ENCODE results near the gene PTGES3L.
A peak's percentile ranks its signal among the peaks of the same experiment; 100 is the strongest.

The PTGES3L gene

GRCh38 chr17:42971589-42971988, 8.3 kb downstream of the PTGES3L start:
- Histone ChIP-seq H3K27me3 (no peaks in the 10 kb centered on the region), H3K36me3 (no peaks in the 10 kb centered on the region), H3K9me3 (no peaks in the 10 kb centered on the region), H3K4me3 (ENCODE audit: low read depth, low read length) (no peak overlapping the region), H3K4me1 (no peaks in the 10 kb centered on the region)
- TF ChIP-seq CTCF (IDR thresholded peaks at IDR 0.05; ENCODE audit: low read depth, low read length), result no peak
- no peak for DNase-seq

- no peaks in the 10 kb centered on the region for H3K4me1 ChIP-seq
- DNase-seq, result no peak
- H3K36me3 ChIP-seq, result no peaks in the 10 kb centered on the region
- H3K9me3 ChIP-seq, result no peaks in the 10 kb centered on the region
- no peaks in the 10 kb centered on the region for H3K27me3 ChIP-seq
- no peak overlapping the region for H3K4me3 ChIP-seq (ENCODE audit: low read depth, low read length)
- TF ChIP-seq CTCF (IDR thresholded peaks at IDR 0.05; ENCODE audit: low read depth, low read length), result no peak
These were observed 10.8 kb downstream of the PTGES3L start for GRCh38 chr17:42969001-42969581.

- DNase-seq, result no peak
- Histone ChIP-seq H3K4me1 (no peaks in the 10 kb centered on the region), H3K4me3 (ENCODE audit: low read depth, low read length) (no peak overlapping the region), H3K36me3 (no peaks in the 10 kb centered on the region), H3K27me3 (no peaks in the 10 kb centered on the region), H3K9me3 (no peaks in the 10 kb centered on the region)
- TF ChIP-seq CTCF (IDR thresholded peaks at IDR 0.05; ENCODE audit: low read depth, low read length), result no peak
These were observed 12.0 kb downstream of the PTGES3L start for GRCh38 chr17:42967925-42968324.

GRCh38 chr17:42964161-42964932, 15.5 kb downstream of the PTGES3L start, which contains the start of gene AARSD1:
Gene AARSD1, minus strand, starts transcription at chr17:42964454. Its CDS starts 14 bp downstream, at chr17:42964440.
- Histone ChIP-seq H3K9me3 (no peaks in the 10 kb centered on the region), H3K4me3 (ENCODE audit: low read depth, low read length) (peak within 1 kb of the TSS; percentile 99), H3K27me3 (no peaks in the 10 kb centered on the region)

GRCh38 chr17:42953669-42954068, 26.2 kb downstream of the PTGES3L start:
- no peak overlapping the region for H3K4me3 ChIP-seq (ENCODE audit: low read depth, low read length)
- DNase-seq, result no peak
- TF ChIP-seq CTCF (IDR thresholded peaks at IDR 0.05; ENCODE audit: low read depth, low read length), result no peak
- H3K27me3 ChIP-seq, result no peaks in the 10 kb centered on the region
- peaks cover 76% of the 10 kb centered on the region for H3K36me3 ChIP-seq
- no peaks in the 10 kb centered on the region for H3K9me3 ChIP-seq
- H3K4me1 ChIP-seq, result no peaks in the 10 kb centered on the region

More at GRCh38 chr17:42964161-42964932, 15.5 kb downstream of the PTGES3L start, which contains the start of gene AARSD1:
- Histone ChIP-seq H3K4me1 (no peaks in the 10 kb centered on the region), H3K36me3 (peaks cover 32% of the 10 kb centered on the region)
- DNase-seq, result peak; percentile 90
- no peak for TF ChIP-seq CTCF (IDR thresholded peaks at IDR 0.05; ENCODE audit: low read depth, low read length)
